ENCODE data around the gene BEND5.

The BEND5 gene

DNA sequence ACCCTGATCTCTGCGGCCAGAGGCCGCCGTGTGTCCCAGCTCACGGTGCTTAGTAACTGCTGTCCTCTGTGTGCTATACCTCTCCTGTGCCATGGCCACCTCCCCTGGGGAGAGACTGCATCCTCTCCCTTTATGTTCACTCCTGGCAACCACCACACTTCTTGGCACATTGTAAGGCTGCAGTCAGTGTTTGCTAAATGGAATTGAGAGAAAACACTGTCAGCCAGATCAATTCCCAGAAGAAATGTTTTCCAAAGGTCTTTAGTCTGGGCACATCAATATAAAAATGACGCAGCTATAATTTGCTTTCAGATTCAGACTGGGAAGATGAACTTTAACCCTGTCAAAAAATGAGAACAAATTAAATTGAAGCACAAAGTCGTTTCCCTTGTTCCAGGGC, 96.8 kb downstream of the BEND5 start:
- no peak for DNase-seq (ENCODE audit: low read depth)

GRCh38 chr1:48678710-48679505, 97.8 kb downstream of the BEND5 start:
- DNase-seq (ENCODE audit: low read depth) = no peak
